Prostate gland (tissue), 2 donors: ENCODE data around the gene WWOX. TPM values are rescaled to one million over a fixed set of nuclear protein-coding genes. Genes with fewer than 3 reads are reported as not detected.

ENCODE experiments used
- DNase-seq: peaks from one replicate; pipeline ENCODE4 v3.0.0-alpha.2; 2019; ENCODE audit warnings: low spot score
- H3K27ac ChIP-seq, 2 donors: fragments of 200-600 bp; sonication (generic); 2 replicates each; pipeline ENCODE4 v1.5.1; 2017 to 2019
- H3K27me3 ChIP-seq: fragments of 200-600 bp; sonication (generic); replicated peaks from 2 replicates; pipeline ENCODE4 v1.5.1; 2019; ENCODE audit not compliant: insufficient read depth
- H3K36me3 ChIP-seq, 2 donors: fragments of 200-600 bp; sonication (generic); 1 replicate in 1 of 2; 2 replicates in 1 of 2; pipeline versions ENCODE4 v1.5.1 to v1.8.1; 2017 to 2019
- H3K4me1 ChIP-seq: fragments of 200-600 bp; sonication (generic); replicated peaks from 2 replicates; pipeline ENCODE4 v1.5.1; 2019
- H3K4me3 ChIP-seq, 2 donors: fragments of 200-600 bp; sonication (generic); 2 replicates each; pipeline ENCODE4 v1.5.1; 2017 to 2019
- H3K9me3 ChIP-seq: fragments of 200-600 bp; sonication (generic); 2 replicates; pipeline ENCODE4 v1.5.1; 2017
- POLR2A ChIP-seq: fragments of 450-650 bp; IDR thresholded peaks from one replicate; pipeline ENCODE4 v1.6.1; 2016; ENCODE audit warnings: antibody characterized with exemption, mild to moderate bottlenecking
- POLR2AphosphoS5 ChIP-seq: sonication (generic); formaldehyde crosslinking; IDR thresholded peaks from one replicate; pipeline ENCODE4 v1.6.1; 2017; ENCODE audit warnings: antibody characterized with exemption
- WGBS: methylation state at CpG from one replicate; pipeline ENCODE4 v1.1.5; 2018; 5-methylcytosine and 5-hydroxymethylcytosine counted together
- intact Hi-C: fragments of 100-400 bp; cut with DNase I; formaldehyde crosslinking; loops from one replicate; pipeline ENCODE4 v1.14.2; 2022
- total RNA-seq, 2 donors: library from RNA; depleted of rRNA; stranded (reverse); fragments of >200 nt; gene quantifications; one replicate each; pipeline ENCODE4 v1.1.0, GENCODE V29; 2016
- TF ChIP-seq, protein P1 (sequence below), 4 experiments: fragments of 200-600 bp in 2 of 4; fragments of 450-650 bp in 2 of 4; sonication (generic) in 2 of 4; IDR thresholded peaks; 1 replicate in 3 of 4; 2 replicates in 1 of 4; pipeline ENCODE4 v1.5.1; 2016 to 2019; ENCODE audit warnings: antibody characterized with exemption in 4 of 4, mild to moderate bottlenecking in 2 of 4, moderate library complexity in 2 of 4

Gene WWOX
- total RNA-seq, 2 donors from 2014 or later, result 93.2 to 99.4 TPM

DNA sequence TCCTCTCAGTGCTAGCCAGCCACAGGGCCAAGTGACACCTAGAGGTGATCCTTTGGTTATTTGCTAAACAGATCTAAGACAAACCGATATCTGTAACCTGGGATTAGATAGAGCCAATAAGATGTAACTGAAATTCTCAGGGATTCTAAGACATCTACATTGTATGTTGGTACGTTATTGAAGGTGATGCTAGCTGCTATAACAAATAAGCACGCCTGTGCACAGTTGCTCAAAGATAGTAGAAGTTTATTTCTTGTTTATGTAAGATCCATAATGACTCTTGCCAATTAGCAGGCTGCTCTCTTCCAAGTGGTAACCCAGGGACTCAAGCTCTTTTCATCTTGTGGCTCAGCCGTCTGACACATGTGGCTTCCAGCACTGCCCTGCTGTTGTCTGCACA is 370.3 kb downstream of the WWOX start:
- no peak overlapping the region for H3K4me3 ChIP-seq
- intact Hi-C loops, result no loop called here
- H3K27me3 ChIP-seq, result no peaks in the 10 kb centered on the region
- H3K36me3 ChIP-seq, result no peaks in the 10 kb centered on the region
- TF ChIP-seq, protein P1, sequence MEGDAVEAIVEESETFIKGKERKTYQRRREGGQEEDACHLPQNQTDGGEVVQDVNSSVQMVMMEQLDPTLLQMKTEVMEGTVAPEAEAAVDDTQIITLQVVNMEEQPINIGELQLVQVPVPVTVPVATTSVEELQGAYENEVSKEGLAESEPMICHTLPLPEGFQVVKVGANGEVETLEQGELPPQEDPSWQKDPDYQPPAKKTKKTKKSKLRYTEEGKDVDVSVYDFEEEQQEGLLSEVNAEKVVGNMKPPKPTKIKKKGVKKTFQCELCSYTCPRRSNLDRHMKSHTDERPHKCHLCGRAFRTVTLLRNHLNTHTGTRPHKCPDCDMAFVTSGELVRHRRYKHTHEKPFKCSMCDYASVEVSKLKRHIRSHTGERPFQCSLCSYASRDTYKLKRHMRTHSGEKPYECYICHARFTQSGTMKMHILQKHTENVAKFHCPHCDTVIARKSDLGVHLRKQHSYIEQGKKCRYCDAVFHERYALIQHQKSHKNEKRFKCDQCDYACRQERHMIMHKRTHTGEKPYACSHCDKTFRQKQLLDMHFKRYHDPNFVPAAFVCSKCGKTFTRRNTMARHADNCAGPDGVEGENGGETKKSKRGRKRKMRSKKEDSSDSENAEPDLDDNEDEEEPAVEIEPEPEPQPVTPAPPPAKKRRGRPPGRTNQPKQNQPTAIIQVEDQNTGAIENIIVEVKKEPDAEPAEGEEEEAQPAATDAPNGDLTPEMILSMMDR (IDR thresholded peaks at IDR 0.05), result no peak
- TF ChIP-seq POLR2A, result no peak
- no peak for TF ChIP-seq POLR2AphosphoS5
- no peak overlapping the region for H3K27ac ChIP-seq
- no peaks in the 10 kb centered on the region for H3K4me1 ChIP-seq
- 95% methylated on average over 4 of the region's 4 CpGs for WGBS
- DNase-seq, result no peak
- H3K9me3 ChIP-seq, result no peaks in the 10 kb centered on the region

DNA sequence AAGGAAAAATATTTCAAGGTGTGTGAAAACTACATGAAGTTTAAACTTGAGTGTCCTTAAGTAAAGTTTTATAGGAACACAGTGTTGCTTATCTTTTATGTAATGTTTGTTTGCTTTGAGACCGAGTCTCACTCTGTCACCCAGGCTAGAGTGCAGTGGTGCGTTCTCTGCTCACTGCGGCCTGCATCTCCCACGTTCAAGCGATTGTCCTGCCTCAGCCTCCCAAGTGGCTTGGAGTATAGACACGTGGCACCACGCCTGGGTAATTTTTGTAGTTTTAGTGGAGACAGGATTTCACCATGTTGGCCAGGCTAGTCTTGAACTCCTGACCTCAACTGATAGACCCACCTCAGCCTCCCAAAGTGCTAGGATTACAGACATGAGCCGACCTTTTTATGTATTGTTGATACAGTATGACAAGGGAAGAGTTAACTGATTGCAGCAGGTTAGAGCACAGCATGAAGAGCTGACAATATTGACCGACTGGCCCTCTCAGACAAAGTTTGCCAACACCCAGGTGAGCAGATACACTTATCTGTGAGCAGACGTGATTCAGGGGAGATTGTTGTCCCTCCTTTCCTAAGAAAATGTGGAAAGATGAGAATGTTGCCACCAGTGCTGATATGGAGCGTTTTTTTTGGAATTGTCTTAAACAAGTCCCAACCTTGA is 373.7 kb downstream of the WWOX start:
- TF ChIP-seq, protein P1 (IDR thresholded peaks at IDR 0.05), result no peak
- TF ChIP-seq POLR2AphosphoS5, result peak; percentile 71
- Histone ChIP-seq H3K4me1 (no peaks in the 10 kb centered on the region), H3K36me3 (no peaks in the 10 kb centered on the region), H3K4me3 (no peak overlapping the region), H3K27me3 (no peaks in the 10 kb centered on the region), H3K27ac (no peak overlapping the region), H3K9me3 (no peaks in the 10 kb centered on the region)
- no peak for DNase-seq
- intact Hi-C loops, result no loop called here
- WGBS, result 58% methylated on average over 11 of the region's 11 CpGs

DNA sequence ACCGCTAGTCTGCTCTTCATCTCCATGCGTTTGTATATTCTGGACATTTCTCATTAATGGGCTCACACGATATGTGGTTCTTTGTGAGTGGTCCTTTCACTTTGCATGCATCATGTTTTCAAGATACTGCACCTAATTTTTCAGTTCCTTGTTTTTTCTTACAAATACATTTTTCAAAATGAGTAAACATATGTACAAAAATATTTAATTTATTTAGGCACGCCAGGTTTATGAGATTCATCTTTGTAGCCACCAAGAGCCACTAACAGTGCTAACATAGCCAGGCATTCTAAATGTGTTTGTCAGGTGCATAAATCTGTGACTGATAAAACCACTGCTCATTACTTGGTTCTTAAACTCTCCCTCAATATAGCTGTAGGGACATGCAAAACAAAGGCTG is 375.3 kb downstream of the WWOX start:
- 96% methylated on average over 4 of the region's 4 CpGs for WGBS

DNA sequence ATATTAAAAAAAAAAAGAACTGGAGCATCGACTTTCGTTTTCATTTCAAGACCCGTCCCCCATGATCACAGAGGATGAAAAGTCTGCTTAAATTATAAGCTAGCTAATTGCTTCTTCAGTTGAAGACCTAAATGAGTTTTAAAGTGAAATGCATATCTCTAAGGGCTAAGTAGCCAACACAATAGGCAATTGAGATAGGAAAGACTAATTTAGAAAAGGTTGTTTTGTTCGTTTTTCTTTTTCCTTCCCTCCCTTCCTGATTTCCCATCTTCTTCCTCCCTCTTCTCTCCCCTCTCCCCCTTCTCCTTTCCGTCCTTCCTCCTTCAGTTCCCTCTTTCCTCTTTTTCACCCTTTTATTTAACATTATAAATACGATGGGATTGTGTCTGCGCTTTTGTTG is 377.2 kb downstream of the WWOX start:
- H3K27me3 ChIP-seq, result no peaks in the 10 kb centered on the region
- intact Hi-C loops, result no loop called here
- H3K4me1 ChIP-seq, result no peaks in the 10 kb centered on the region
- H3K27ac ChIP-seq, result no peak overlapping the region
- TF ChIP-seq POLR2AphosphoS5 (no peak), POLR2A (no peak)
- TF ChIP-seq, protein P1 (IDR thresholded peaks at IDR 0.05), result no peak
- 82% methylated on average over 7 of the region's 7 CpGs for WGBS
- no peaks in the 10 kb centered on the region for H3K9me3 ChIP-seq
- H3K36me3 ChIP-seq, result no peaks in the 10 kb centered on the region
- DNase-seq, result no peak
- H3K4me3 ChIP-seq, result no peak overlapping the region

More for the DNA sequence above, 375.3 kb downstream of the WWOX start:
- Histone ChIP-seq H3K4me3 (no peak overlapping the region), H3K27ac (no peak overlapping the region), H3K27me3 (no peaks in the 10 kb centered on the region), H3K36me3 (no peaks in the 10 kb centered on the region), H3K9me3 (no peaks in the 10 kb centered on the region), H3K4me1 (no peaks in the 10 kb centered on the region)
- intact Hi-C loops, result no loop called here
- TF ChIP-seq POLR2A (no peak), POLR2AphosphoS5 (no peak)
- TF ChIP-seq, protein P1 (IDR thresholded peaks at IDR 0.05), result no peak
- no peak for DNase-seq

DNA sequence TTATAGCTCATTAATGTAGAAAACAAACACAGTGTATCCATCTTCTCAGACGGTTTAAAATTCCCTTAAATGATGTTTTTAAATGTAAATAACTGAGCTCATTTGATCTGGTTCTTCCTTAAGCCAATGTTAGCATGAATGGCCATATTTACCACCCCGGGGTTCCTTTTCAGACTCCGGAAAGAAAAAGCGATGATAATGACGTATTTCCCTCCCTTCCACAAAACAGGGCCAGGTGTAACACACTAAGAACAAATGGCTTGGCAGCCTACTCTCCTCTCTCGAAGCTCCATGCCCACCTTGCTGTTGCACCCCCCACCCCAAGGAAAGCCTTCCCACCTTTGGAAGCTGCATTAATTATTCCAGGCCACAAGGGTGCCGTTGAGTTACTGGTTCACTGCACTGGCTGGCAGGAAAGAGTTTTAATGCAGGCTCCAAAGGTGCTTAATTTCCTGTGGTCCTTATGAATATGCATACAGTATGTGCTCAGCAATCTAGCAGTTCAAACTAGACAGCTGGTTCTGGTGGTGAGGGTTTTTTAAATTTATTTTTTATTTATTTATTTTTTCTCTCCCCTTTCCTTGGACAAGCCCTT is 378.9 kb downstream of the WWOX start:
- Histone ChIP-seq H3K36me3 (no peaks in the 10 kb centered on the region), H3K4me1 (no peaks in the 10 kb centered on the region), H3K27me3 (no peaks in the 10 kb centered on the region), H3K4me3 (no peak overlapping the region), H3K27ac (no peak overlapping the region), H3K9me3 (no peaks in the 10 kb centered on the region)
- 63% methylated on average over 7 of the region's 7 CpGs for WGBS
- no peak for DNase-seq
- intact Hi-C loops, result no loop called here
- TF ChIP-seq, protein P1 (IDR thresholded peaks at IDR 0.05), result peak in 2 of 4 experiments; percentile 11 to 22
- TF ChIP-seq POLR2A, result no peak
